HG03521 (cell line): Measurements from ENCODE around the gene WDR90.
A peak's percentile ranks its signal among the peaks of the same experiment; 100 is the strongest.

ENCODE experiments used
- ATAC-seq: cut with Tn5 transposase; IDR thresholded peaks from one replicate; pipeline ENCODE4 v1.9.1; 2021; ENCODE audit warnings: mild to moderate bottlenecking, moderate library complexity; ENCODE audit not compliant: unreplicated experiment

The WDR90 gene

GRCh38 chr16:658679-659571 lies 9.8 kb downstream of the WDR90 start:
- no peak for ATAC-seq

- no peak for ATAC-seq
These were observed 10.5 kb downstream of the WDR90 start for GRCh38 chr16:659618-660017.

- ATAC-seq: no peak
These were observed 10.9 kb downstream of the WDR90 start for GRCh38 chr16:660132-660458.

- ATAC-seq: peak; percentile 47
These were observed 11.5 kb downstream of the WDR90 start for GRCh38 chr16:660459-661183.

GRCh38 chr16:661184-661821 lies 12.1 kb downstream of the WDR90 start:
- ATAC-seq: peak; percentile 12

GRCh38 chr16:662095-662494 lies 12.9 kb downstream of the WDR90 start:
- ATAC-seq: no peak

- ATAC-seq: no peak
These were observed 13.4 kb downstream of the WDR90 start for GRCh38 chr16:662597-662996.

GRCh38 chr16:666572-666971 lies 17.4 kb downstream of the WDR90 start:
- ATAC-seq: no peak

GRCh38 chr16:667113-667779 lies 18.1 kb downstream of the WDR90 start:
- ATAC-seq: no peak

GRCh38 chr16:667780-668518 lies 18.8 kb downstream of the WDR90 start, which contains the start of gene RHOT2:
TSS of gene RHOT2 (plus strand) at chr16:668132. CDS start at chr16:668200, 68 bp downstream.
- peak; percentile 84 for ATAC-seq

GRCh38 chr16:668519-669171 lies 19.5 kb downstream of the WDR90 start:
- no peak for ATAC-seq

GRCh38 chr16:669666-670065 lies 20.5 kb downstream of the WDR90 start:
- no peak for ATAC-seq

- ATAC-seq: no peak
These were observed 21.6 kb downstream of the WDR90 start for GRCh38 chr16:670485-671352.

GRCh38 chr16:671353-672131 lies 22.4 kb downstream of the WDR90 start:
- no peak for ATAC-seq

GRCh38 chr16:672371-672770 lies 23.2 kb downstream of the WDR90 start:
- no peak for ATAC-seq

- ATAC-seq: no peak
These were observed 23.7 kb downstream of the WDR90 start for GRCh38 chr16:672851-673250.

GRCh38 chr16:673399-673991 lies 24.3 kb downstream of the WDR90 start:
- no peak for ATAC-seq
